ENCODE results near the gene LATS1.

Gene LATS1

GRCh38 chr6:149657441-149657840 is 60.5 kb downstream of the LATS1 start:
- DNase-seq: no peak

GRCh38 chr6:149651056-149651455 is 66.8 kb downstream of the LATS1 start:
- DNase-seq: no peak

DNA sequence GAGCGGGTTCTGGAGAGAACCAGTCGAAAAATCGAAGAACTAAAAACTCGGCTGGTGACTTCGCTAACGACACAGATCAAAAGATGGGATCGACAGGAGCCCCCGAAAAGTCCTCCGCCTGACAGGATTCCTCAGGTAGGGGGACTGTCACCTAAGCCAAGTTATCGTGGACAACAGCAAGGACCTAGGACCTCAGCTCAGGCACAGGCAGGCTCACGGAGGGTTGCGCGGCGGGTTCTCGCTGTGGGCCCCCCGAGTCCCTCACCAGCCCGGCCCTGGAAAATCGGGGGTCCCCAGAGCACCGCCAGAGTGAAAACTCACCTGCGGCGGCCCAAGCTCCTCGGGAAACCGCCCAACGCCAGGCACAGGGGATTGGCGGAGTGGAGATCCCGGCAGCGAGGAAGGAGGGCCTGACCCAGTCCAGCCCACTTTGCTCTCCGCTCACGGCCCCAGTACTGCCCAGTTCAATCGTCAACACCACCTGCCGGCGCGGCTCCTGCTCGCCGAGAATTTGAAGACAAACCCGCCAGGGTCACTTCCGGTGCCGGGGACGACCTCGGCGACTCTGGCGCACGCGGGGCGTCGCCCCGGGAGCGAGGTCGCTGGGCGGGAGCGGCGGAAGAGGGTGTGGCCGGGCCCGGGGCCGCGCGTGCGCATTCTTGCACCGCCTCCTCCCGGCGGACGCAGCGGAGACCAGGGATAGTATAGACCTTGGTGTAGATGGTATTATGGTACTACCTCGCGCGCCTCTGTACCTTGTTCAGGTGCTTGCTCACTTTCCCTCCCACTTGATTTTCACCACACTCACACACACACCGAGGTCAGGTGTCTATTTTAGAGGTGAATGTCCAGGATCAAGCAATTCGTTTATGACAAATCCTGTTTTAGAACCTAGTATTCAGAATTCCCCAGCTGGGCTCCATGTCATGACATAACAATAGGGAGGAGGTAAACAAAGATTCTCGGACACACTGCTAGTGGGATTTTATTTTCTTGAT is 69.5 kb downstream of the LATS1 start, which contains the start of gene KATNA1:
TSS of gene KATNA1 (minus strand) at position 567 of the 998 bp plus-strand sequence. CDS start 10,167 bp downstream, outside the sequence.
- peak; percentile 92 to 97 (median 95) for DNase-seq

DNA sequence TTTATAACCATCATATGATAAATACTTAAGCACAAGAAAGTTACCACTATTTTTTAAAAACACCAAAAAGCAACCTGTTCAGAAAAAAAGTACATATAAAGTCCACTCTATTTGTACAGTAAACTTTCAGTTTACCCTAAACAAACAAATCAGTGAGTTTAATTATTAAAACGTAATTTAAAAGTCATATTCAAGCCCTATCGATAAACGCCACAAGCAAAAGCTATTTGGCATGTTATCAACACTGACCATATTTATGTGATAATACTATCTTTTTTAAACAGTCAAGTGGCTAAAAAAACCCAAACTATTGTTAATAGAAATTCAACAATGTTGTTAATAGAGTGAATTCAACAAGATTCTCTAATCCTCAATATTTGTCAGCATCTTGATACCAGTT is 71.3 kb downstream of the LATS1 start:
- DNase-seq: no peak

DNA sequence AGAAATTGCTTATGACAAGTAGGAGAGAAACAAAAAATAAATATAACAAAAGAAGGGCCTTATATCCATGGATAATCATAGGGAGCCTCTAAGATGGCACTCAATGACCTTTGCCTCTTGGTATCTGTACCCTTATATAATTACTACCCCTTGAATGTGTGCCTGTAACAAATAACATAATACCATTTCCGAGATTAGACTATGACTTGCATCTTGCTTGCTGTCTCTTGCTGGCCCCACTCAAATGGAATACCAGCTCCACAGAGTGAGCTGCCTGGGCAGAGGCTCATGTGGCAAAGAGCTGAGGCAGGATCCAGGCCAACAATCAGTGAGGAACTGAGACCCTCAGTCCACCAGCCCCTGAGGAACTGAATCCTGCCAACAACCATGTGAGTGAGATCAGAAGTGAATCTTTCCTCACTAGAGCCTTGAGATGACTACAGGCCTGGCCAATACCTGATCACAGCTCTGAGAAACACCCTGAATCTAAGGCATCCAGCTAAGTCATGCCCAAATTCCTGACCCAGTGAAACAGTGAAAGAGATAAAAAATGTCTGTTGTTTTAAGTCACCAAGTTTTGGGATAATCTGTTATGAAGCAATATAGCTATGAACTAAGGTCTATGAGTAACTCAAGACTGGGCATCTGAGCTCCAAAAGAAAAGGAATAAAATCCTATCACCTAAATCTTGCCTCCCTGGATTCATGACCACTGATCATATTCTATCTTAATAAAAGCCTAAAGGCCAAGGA is 74.9 kb downstream of the LATS1 start:
- DNase-seq: peak in 1 of 3 donors; percentile 20

GRCh38 chr6:149636124-149636523 is 81.8 kb downstream of the LATS1 start:
- no peak for DNase-seq

DNA sequence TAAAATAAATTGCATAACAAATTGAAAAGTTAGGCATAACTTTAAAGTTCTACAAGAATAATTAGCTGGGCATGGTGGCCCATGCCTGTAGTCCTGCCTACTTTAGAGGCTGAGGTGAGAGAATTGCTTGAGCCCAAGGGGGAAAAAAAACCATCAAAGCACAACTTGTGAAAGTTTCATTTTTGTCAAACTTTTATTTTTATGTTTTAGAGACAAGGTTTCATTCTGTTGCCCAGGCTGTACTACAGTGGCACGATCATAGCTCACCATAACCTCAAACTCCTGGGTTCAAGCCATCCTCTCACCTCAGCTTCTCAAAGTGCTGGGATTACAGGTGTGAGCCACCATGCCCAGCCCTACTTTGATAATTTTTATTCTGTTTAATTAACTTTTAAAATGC is 83.6 kb downstream of the LATS1 start:
- DNase-seq: no peak

DNA sequence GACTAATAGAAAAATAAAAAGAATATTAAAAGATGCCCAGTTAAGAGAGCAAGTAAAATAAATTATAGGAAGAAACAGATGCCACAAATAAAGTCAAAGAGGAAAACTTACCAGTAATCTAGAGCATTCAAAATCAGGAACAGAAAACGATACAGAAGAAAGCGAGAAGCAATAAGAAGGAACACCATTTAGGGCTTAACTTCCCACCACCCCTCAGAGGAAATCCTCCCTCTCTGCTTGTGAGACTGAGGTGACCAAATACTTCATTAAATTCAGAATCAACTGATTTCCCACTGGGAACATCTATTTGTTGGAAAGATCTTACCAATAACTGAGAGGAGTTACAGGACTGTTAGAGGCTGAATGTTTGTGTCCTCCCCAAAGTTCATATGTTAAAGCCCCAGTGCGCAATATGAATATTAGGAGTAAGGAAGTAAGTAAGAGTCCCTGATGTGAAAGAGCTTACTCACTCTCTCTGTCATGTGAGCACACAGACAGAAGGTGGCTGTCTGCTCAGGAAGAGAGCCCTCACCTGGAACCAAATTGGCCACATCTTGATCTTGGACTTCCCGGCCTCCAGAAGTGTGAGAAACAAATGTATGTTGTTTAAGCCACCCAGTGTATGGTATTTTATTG is 88.9 kb downstream of the LATS1 start:
- DNase-seq: peak; percentile 43 to 58 (median 57)

DNA sequence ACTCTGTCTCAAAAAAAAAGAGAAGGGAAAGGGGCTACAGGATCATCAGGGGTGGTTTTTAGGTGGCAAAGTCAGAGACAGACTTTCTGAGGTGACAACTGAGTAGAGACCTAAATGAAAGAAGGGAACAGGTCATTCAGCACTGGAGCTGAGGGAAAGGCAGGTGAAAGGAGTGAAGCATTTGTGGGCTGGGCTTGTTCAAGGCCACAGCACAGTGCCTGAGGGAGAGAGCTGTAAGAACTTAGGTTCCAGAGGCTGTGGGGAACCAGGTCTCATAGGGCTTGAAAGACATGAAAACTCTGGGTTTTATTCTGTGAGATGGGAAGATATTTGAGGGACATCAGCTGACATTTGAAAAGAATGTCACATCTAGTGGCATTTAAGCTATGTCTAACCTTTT is 90.2 kb downstream of the LATS1 start:
- no peak for DNase-seq

DNA sequence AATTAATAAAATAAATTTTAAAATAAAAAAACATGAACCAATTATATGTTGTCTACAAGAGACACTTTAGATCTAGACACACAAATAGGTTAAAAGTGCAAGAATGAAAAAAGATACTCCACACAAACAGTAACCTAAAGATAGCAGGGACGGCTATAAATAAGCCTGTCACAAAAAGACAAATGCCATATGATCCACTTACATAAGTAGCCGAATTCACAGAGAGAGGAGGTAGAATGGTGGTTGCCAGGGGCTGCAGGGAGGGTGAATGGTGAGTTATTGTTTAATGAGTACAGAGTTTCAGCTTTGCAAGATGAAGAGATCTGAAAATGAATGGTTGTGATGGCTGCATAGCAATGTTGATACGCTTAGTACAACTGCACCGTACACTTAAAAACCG is 102.1 kb downstream of the LATS1 start:
- DNase-seq: no peak

GRCh38 chr6:149614337-149614736 is 103.6 kb downstream of the LATS1 start:
- peak; percentile 35 to 68 (median 45) for DNase-seq

DNA sequence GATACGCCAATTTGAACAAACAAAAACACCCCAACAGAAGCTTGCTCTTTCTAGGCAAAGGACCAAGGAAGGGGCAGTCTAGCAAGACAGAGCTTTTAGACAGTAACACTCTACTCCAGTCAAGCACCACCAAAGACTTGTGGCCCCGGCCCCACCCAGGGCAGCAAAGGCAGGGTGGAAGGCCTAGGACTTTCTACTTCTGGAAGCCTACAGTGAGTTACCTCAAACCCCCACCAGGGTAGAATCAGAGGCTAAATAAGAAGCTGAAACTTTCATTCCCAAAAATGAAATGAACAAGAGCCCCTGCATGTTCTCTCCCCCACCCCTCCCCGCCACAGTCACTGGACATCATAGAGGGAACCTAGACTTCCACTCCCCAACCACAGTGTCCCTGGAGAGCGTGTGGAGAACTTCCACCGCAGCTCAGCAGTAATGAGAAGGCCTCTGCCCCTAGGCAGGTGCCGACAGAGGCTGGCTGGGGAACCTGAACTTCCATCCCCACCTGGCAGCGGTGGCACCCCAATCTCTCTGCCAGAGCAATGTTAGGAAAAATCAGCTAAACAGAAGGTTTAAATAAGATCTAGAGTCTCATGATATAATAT is 109.4 kb downstream of the LATS1 start:
- DNase-seq: no peak

Measured in suppressor macrophage treated with lipopolysaccharide for 1 hour (primary cell).